ENCODE measurements around the gene TPO.
"Not testable (repeated sequence)": the region's sequence is repeated elsewhere in the genome, so short reads cannot be mapped to it uniquely, and the experiment has no call there.

TPO gene

DNA sequence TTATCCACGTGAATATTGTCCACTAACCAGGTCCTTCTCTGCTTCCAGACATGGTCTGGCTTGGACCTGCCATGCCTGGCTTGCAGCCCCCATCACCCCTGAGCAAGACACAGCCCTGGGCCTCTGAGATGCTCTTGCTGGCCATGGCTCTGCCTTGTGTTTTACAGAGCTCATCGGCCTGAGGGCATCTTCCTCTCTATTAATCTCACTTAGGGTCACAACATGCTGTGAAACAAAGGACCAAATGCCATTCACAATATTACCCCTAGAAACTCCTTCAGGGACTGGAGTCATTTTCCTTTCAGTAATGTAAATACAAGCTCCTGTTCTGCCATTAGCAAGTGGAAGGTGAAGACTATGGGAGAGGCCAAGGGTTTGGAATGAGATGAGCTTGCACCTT, 6.8 kb upstream of the TPO start:
- no peak for DNase-seq

DNA sequence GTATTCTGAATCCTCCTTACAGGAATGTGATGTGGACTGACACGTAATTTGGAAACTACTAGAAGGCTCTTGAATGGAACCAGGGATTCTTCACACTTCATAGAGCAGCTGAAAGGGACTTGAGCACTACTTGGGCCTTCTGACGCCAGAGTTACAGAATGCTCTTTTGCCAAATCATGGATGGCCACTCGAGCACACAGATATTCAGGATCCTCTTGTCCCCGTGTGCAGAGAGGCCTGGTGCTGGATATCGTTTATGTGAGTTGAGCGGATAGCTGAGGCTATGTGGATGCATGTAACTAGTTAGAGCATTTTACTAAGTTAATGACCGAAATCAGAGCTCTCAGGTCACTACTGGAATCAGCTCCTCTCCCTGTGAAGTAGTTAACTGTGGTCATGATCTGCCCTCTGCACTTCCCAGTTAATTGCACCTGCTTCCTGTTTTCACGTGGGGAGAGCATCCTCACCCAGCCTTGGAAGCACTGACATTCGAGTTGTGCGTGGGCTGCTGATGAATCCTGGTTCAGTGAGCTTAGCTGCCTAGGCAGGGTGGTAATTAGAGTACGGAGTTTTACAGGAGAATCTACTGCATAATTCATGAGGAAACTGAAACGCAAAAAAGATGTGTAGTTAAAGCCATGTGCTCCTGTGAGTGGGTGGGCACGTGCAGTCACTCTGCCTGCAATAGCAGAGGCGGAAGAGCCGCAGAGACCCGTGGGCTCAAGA, 5.2 kb upstream of the TPO start:
- no peak for DNase-seq

DNA sequence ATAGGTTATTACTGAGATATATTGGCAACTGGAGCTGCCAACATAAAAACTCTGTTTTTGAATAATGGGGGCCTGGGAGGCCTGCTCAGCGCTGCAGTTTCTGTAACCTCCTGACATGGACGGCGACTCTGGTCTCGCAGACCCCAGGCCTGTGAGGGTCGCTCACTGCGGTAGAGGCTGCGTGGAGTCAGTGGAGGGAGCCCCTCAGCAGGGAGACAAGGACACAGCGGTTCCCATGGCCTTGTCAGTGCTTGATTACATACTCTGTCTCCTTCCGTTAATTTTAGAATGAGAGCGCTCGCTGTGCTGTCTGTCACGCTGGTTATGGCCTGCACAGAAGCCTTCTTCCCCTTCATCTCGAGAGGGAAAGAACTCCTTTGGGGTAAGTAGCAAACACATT, 858 bp downstream of the TPO start:
- no peak for DNase-seq

DNA sequence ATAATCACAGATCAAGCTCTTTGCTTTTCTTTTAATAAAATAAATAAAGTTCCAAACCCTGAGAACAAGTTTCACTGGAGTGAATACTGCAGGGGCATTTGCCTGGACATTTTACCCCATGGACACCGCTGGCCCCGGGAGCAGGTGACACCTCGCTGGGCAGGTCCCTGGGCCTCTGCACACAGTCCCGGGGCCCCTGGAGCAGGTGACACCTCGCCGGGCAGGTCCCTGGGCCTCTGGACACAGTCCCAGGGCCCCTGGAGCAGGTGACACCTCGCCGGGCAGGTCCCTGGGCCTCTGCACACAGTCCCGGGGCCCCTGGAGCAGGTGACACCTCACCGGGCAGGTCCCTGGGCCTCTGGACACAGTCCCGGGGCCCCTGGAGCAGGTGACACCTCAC, 1.6 kb downstream of the TPO start:
- DNase-seq = not testable (repeated sequence)

DNA sequence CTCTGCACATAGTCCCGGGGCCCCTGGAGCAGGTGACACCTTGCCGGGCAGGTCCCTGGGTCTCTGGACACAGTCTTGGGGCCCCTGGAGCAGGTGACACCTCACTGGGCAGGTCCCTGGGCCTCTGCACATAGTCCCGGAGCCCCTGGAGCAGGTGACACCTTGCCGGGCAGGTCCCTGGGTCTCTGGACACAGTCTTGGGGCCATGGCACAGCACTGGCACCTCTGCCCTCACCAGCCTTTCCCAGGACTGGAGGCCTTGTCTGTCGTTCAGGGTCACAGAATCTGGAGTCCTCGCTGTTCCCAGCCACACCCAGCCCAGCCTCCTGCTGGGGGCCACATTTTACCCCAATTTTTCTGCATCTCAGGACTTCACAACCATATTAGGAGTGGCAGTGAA, 2.2 kb downstream of the TPO start:
- DNase-seq = no peak

DNA sequence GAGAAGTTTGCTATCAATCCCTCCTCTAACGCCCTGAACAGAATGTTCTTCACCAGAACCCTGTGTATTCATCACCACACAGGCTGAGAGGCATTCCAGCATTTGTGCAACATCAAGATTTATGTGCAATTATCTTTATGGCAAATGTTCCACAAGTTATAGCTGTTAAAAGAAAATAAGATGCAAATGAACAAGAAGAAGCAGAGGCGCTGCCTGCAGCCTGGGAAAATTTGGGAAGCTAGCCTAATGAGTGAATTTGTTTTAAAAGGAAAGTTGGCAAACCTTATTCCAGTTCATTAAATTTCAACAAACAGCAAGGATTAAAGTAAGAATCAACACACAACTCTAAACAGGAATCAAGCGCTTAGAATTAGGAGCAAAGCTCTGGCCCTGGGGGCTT, 5.3 kb downstream of the TPO start:
- DNase-seq = no peak

DNA sequence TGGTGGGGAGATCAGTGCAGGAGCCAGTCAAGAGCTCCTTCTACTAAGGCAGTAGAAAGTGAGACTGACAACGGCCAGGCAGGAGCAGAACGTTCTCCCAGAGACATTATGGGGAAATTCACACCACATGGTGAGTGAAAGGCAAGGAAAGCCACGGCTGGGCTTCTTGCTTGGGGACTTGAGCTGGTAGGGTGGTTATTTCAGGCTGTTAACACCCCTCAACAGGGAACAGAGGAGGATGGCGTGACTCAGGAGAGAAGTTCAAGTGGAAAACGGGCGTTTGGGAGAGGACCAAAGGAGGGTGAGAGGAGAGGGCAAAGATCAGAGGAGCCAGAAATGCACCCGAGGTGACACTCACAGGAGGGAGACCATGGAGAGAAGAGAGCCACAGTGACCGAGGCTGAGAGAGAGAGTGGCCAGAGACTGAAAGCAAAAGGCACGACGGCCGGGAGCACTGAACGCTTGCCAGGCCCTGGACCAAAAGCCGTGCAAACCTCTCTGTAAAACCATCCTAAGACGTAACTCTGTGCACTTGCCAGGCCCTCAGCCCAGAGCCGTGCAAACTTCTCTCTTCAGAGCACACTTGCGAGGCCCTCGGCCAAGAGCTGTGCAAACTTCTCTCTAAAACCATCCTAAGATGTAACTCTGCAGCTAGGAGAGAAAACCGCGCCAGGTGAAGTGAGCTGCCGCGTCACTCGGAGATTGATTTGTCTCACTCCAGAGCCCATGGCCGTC, 7.7 kb downstream of the TPO start:
- DNase-seq = no peak

DNA sequence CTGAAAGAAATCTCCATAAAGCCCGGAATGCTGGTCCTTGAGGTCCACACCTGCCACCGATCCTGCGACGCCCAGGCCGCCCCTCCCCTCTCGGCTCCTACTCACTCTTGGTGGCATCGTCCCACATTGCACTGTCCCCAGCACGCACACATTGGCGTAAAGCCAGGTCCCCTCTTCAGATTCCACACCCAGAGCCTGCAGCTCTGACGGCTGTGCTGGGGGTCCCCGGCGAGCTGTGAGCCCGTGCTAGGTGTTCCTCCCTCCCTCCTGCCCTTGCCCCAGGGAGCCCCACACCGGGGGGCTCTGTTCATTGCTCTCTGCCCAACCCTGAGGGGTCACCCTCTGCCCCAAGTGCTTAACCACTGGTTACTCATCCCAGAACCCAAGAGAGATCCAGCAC, 8.5 kb downstream of the TPO start:
- no peak for DNase-seq

DNA sequence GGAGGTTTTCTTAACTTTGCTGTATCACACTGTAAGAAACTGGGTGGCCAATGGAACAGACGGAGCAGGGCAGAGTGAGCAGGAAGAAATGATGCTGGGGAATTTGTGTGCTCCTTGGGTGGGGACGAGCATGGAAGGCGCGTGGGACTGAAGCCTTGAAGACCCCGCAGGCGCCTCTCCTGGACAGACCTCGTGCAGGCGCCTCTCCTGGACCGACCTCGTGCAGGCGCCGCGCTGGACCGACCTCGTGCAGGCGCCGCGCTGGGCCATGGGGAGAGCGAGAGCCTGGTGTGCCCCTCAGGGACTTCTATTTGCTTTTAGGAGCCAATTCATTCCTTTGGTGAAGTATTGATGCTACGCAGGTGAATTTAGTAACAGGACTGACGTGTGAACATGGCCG, 8.9 kb downstream of the TPO start:
- DNase-seq = no peak

DNA sequence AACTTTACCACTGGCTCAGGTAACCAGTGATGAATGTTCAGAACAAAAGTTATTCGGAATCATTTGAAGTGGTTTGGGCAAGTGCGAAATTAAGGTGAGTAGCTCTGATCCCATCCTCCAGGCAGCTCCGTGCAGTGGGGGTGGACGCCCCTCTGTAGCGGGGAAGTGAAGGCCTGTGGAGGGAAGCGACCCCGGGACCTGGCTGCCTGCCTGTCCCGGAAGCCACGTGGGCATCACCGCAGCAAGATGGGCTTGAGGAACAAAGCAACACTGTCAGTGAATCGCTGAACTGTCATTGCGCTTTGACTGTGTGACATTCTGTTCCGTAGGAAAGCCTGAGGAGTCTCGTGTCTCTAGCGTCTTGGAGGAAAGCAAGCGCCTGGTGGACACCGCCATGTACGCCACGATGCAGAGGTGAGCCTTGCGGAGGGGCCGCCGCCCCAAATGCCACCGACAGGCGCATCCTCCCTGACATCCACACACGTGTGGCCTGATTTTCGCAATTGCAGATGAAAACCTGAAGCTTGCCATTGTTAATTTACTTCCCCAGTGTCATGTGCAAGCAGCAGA, 9.5 kb downstream of the TPO start:
- DNase-seq = no peak

DNA sequence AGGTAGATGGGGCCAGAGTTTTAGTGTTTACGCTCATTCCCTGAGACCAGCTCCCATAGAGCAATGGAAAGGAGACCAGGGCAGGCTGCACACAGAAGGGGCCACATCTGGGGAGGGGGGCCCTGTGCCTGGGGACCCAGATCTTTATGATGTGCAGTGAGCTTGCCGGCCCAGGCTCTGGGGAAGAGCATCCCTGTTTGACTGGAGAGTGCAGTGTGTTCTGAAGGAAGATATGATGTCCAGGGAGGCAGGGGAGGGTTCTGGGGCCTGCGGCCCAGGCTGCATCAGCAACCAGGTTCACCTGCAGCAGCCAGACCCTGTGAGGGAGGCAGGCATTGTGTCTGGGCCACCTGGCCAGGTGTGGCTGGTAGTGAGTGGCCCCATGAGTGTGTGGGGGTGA, 13.8 kb downstream of the TPO start:
- no peak for DNase-seq

DNA sequence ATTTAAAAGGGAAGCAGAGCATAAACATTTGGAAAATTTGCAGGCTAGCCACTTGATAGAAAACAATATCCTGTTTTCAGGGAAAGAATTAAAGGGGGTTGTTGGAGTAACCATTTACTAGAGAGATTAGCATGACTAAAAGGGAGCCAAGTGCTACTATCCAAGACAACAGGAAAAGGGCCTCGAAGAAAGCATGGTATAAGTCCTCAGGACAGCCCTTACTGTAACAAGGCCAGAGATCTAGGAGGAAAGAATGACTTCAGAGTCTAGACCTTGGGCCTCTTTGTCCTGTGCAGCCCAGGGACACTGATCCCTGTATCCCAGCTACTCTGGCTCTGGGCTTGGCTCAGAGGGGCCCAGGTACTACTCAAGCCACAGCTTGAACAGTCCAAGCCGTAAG, 16.6 kb downstream of the TPO start:
- DNase-seq = no peak

DNA sequence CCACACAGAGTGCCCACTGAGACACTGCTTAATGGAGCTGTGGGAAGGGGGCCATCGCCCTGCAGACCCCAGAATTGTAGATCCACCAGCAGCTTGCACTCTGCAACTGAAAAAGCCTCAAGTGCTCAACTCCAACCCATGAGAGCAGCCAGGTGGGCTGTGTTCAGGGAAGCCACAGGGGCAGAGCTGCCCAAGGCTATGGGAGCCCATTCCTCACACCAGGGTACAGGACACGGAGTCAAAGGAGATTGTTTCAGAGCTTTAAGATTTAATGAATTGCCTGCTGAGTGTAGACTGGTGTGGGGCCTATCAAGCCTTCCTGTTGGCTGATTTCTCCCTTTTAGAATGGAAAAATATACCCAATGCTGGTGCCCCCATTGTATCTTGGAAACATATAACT, 17.2 kb downstream of the TPO start:
- no peak for DNase-seq

DNA sequence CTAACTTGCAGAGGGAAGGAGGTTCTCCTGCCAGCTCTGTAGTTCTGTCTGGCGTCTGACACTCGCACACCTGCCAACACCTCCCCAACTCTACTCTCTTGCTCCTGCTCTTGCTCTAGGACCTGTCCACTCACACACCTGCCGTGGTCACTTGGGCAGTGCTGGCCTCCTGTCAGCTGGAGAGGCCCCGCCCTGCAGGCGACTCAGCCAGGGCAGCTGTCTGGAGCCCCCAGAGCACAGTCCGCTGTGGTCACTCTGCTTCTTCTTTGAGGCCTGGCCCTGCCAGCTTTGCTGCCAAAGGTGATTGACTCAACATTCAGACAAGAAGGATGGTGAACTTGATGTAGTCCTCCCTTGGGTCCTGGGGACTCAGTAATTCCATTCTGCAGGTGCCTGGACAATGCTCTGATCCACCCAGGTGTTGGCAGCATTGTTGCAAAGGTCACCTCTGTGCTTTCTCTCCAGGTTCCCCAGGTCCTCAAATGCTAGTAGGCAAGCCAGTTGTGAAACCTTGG, 18.7 kb downstream of the TPO start:
- no peak for DNase-seq

DNA sequence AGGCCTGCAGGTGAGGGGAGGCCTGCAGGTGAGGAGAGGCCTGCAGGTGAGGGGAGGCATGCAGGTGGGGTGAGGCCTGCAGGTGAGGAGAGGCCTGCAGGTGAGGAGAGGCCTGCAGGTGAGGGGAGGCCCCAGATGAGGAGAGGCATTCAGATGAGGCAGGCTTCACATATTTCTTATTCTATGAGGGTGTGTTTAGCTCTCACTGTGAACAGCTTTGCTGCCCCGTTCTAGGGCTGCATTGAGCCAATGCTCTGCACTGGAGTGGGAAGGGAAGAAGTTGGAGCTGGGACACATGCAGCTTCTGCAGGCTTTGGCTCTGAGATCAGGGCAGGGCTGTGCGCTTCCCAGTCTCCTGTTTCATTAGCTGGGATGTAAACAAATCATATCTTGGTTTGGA, 19.5 kb downstream of the TPO start:
- no peak for DNase-seq

DNA sequence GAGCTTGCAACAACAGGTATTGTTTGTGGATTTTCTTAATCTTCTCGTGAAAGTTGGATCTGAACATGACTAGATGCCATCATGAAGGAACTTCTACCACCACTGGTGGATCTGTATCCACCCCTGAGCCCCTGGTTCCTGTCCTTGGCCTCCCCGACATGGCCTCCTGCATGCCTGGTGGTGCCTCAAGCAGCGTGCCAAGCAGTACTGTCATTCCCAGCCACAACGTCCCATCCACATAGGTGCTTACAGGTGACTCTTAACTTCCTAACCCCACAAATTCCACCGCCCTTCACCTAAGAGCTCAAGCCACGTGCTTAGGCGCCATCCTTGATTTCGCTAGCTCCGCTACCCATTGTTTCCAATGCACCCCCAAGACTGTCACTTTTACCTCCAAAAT, 23.1 kb downstream of the TPO start:
- DNase-seq = no peak

DNA sequence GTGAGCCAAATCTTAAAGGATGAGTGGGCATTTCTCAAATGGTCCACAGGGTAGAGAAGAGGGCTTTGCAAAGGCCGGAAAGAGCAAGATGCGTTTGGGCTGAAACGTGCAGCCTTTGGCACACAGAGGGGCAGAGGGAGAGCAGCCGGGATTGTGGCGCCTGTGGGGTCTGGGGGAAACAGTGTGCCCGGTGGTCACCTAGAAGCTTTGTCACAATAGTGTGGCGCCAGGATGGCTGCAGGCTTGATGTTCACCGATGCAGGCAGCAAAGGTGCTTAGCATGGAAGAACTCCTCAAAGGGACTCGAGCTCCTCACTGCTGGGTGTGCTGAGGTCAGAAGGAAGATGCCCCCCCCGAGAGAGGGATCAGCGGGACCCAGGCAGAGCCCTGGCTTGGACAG, 23.8 kb downstream of the TPO start:
- DNase-seq = no peak

DNA sequence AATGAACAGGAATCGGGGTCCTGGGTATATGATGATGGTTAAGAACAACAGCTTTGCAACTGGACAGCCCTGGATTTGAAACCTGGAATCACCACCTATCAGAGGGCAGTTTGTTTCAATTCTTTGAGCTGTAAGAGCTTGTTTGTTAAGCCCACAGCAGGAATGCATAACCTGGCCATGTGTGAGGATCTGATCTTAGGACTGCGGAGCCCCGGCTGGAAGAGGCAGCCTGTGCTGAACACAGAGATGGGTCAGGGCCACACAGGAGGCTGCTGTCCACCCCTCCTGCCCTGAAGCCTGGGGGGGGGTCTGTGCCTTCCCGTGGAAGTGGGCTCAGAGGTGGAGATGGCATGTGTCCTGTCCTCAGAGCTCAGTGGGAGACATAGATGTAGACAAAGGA, 24.3 kb downstream of the TPO start:
- no peak for DNase-seq

DNA sequence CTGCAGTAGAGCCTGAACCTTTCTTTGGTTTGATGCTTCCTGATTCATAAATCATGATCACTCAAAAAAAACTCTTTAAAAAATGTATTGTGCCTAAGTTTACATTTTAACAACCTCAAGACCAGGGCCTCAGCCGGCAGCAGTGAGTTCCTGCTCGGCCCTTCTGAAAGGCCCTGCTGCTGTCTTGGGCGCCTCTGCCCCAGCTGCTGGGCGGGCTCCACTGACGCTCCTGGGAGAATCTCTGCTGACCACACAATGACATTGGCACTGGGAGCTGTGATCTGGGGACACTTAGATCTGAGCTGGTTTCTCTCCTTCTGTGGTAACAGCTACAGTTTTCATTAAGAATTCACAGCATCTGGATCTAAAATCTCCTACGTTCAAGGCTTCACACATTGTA, 25.7 kb downstream of the TPO start:
- DNase-seq = no peak

DNA sequence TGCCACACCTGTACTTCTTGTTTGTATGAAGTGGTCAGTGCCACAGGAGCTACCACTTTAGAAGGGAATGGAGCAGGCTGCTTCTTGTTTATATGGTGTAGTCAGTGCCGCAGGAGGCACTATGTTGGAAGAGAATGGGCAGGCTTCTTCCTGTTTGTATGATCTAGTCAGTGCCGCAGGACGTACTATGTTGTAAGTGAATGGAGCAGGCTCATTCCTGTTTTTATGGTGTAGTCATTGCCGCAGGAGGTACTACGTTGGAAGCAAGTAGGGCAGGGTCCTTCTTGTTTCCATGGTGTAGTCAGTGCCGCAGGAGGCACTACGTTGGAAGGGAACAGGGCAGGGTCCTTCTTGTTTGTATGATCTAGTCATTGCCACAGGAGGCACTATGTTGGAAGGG, 27.3 kb downstream of the TPO start:
- DNase-seq = no peak

DNA sequence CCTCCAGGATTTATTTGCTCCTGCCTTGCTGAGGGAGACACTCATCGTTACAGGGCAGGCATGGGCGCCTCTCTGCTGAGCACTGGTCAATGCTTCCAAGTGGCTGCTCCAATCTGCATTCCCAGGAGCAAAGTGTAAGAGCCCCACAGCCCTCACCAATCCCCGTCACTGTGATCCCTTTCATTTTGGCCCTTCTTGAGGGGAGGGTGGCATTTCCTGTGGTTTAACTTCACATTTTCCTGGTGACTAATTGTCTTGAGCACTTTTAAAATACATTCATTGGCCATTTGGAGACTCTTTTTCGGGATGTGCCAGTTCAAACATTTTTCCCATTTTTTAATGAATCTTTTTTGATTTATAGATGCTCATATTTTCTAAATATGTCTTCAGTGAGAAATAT, 33.0 kb downstream of the TPO start:
- DNase-seq = no peak

DNA sequence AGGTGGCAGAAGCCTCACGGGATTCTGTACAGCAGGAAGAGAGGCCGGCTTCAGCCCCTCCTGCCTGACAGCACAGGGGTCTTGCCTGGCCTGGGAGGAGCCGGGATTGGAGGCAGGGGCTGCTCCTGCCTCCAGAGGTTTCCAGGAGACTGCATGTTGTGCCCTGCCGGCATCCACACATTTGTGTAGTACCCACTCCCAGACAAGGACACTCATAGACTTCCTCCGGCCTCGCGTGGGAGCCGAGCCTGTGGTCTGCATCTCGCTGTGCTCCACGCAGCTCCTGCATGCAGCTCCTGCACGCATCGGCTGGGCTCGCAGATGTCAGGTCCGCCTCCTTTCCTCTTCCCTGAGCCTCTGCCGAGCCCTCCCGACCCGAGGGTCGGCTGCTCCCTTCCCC, 34.7 kb downstream of the TPO start:
- DNase-seq = no peak

DNA sequence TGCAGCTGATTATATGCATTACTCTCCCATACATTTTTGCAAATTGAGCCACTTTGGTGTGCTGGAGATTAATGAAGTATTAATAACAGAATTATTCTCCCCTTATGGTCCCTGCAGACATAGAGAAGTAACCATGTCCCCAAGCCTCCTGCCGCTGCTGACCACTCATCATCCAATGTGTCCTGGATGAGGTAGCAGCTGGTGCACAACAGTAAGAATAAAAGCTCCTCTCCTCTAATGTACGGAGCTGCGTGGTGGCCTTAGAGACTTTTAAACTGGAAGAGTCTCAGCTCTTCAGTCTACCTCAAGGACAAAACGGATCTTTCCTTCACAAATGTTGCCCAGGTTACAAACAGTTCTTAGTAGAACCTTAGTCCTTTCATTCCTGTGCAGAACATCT, 37.7 kb downstream of the TPO start:
- no peak for DNase-seq

DNA sequence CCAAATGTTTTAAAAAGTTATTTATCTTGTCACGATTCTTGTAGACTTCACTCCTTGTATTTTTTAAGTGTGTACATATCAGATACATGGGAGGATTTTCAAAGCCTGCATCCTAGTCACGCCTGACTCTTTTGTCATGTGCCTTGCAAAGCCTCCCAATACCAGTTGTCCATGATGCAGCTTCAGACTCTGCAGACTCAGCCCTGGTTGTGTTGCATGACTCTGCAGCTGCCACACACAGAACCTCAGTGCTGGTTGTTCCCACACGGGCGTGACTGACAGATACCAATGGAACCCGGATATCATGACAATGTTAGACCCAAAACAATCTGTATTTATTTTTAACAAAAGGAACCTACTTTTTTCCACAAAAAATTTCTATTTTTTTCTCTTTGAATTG, 38.2 kb downstream of the TPO start:
- no peak for DNase-seq

All from CD4-positive, alpha-beta T cell treated with Interleukin-1 beta for 1 hour (primary cell).